Measurements from ENCODE around the gene PYCR2. TPM values are rescaled to one million over a fixed set of nuclear protein-coding genes. Genes with fewer than 3 reads are reported as not detected.

The PYCR2 gene
- total RNA-seq, 1 donor from 2014 or later = 59.9 TPM

- Mint-ChIP-seq H3K27me3 (ENCODE audit: low read depth) (no peaks in the 10 kb centered on the region), H3K36me3 (ENCODE audit: low read depth) (peaks cover 4% of the 10 kb centered on the region), H3K4me3 (no peak overlapping the region), H3K4me1 (peaks cover 24% of the 10 kb centered on the region), H3K9me3 (no peaks in the 10 kb centered on the region), H3K27ac (ENCODE audit: unreplicated experiment) (no peak overlapping the region)
- no peak for DNase-seq (ENCODE audit: low read depth, low spot score)
- TF ChIP-seq, protein P1, sequence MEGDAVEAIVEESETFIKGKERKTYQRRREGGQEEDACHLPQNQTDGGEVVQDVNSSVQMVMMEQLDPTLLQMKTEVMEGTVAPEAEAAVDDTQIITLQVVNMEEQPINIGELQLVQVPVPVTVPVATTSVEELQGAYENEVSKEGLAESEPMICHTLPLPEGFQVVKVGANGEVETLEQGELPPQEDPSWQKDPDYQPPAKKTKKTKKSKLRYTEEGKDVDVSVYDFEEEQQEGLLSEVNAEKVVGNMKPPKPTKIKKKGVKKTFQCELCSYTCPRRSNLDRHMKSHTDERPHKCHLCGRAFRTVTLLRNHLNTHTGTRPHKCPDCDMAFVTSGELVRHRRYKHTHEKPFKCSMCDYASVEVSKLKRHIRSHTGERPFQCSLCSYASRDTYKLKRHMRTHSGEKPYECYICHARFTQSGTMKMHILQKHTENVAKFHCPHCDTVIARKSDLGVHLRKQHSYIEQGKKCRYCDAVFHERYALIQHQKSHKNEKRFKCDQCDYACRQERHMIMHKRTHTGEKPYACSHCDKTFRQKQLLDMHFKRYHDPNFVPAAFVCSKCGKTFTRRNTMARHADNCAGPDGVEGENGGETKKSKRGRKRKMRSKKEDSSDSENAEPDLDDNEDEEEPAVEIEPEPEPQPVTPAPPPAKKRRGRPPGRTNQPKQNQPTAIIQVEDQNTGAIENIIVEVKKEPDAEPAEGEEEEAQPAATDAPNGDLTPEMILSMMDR (conservative IDR thresholded peaks at IDR 0.05) = no peak
Observed at GRCh38 chr1:225918280-225918679, 5.8 kb downstream of the PYCR2 start.

- Mint-ChIP-seq H3K27ac (ENCODE audit: unreplicated experiment) (no peak overlapping the region), H3K4me1 (peaks cover 19% of the 10 kb centered on the region), H3K4me3 (no peak overlapping the region), H3K36me3 (ENCODE audit: low read depth) (peaks cover 4% of the 10 kb centered on the region), H3K27me3 (ENCODE audit: low read depth) (no peaks in the 10 kb centered on the region), H3K9me3 (no peaks in the 10 kb centered on the region)
- TF ChIP-seq, protein P1 (conservative IDR thresholded peaks at IDR 0.05) = no peak
- DNase-seq (ENCODE audit: low read depth, low spot score) = no peak
Observed at GRCh38 chr1:225917536-225917935, 6.5 kb downstream of the PYCR2 start.

GRCh38 chr1:225917101-225917500, 6.9 kb downstream of the PYCR2 start:
- no peak overlapping the region for H3K27ac Mint-ChIP-seq (ENCODE audit: unreplicated experiment)
- no peak for DNase-seq (ENCODE audit: low read depth, low spot score)
- no peaks in the 10 kb centered on the region for H3K9me3 Mint-ChIP-seq
- no peak overlapping the region for H3K4me3 Mint-ChIP-seq
- no peaks in the 10 kb centered on the region for H3K27me3 Mint-ChIP-seq (ENCODE audit: low read depth)
- TF ChIP-seq, protein P1 (conservative IDR thresholded peaks at IDR 0.05) = no peak
- peaks cover 4% of the 10 kb centered on the region for H3K36me3 Mint-ChIP-seq (ENCODE audit: low read depth)
- peaks cover 16% of the 10 kb centered on the region for H3K4me1 Mint-ChIP-seq

- Mint-ChIP-seq H3K9me3 (no peaks in the 10 kb centered on the region), H3K27me3 (ENCODE audit: low read depth) (peaks cover 4% of the 10 kb centered on the region), H3K27ac (ENCODE audit: unreplicated experiment) (no peak overlapping the region), H3K4me1 (peaks cover 22% of the 10 kb centered on the region), H3K36me3 (ENCODE audit: low read depth) (peaks cover 4% of the 10 kb centered on the region), H3K4me3 (no peak overlapping the region)
- TF ChIP-seq, protein P1 (conservative IDR thresholded peaks at IDR 0.05) = no peak
- DNase-seq (ENCODE audit: low read depth, low spot score) = no peak
Observed at GRCh38 chr1:225915538-225915991, 8.5 kb downstream of the PYCR2 start.

- H3K4me3 Mint-ChIP-seq = no peak overlapping the region
- peaks cover 22% of the 10 kb centered on the region for H3K4me1 Mint-ChIP-seq
- DNase-seq (ENCODE audit: low read depth, low spot score) = no peak
- no peaks in the 10 kb centered on the region for H3K9me3 Mint-ChIP-seq
- no peak overlapping the region for H3K27ac Mint-ChIP-seq (ENCODE audit: unreplicated experiment)
- TF ChIP-seq, protein P1 (conservative IDR thresholded peaks at IDR 0.05) = no peak
- peaks cover 4% of the 10 kb centered on the region for H3K36me3 Mint-ChIP-seq (ENCODE audit: low read depth)
- peaks cover 4% of the 10 kb centered on the region for H3K27me3 Mint-ChIP-seq (ENCODE audit: low read depth)
Observed at GRCh38 chr1:225914947-225915346, 9.1 kb downstream of the PYCR2 start.

All from neural crest cell (in vitro differentiated cells).